HepG2 (cell line): ENCODE measurements around the gene TMEM185B. TPM values are rescaled to one million over a fixed set of nuclear protein-coding genes. Genes with fewer than 3 reads are reported as not detected.
A peak's percentile ranks its signal among the peaks of the same experiment; 100 is the strongest.

Experiments used
- ARNT ChIP-seq: fragments of 450-650 bp; IDR thresholded peaks from 2 replicates; pipeline ENCODE4 v1.6.1; 2017
- BCL6 ChIP-seq: IDR thresholded peaks from 2 replicates; pipeline ENCODE4 v1.6.1; 2016; ENCODE audit warnings: missing genetic modification reagents, missing compliant biosample characterization
- CAMTA2 ChIP-seq: sonication (generic); formaldehyde crosslinking; IDR thresholded peaks from 2 replicates; pipeline ENCODE4 v1.4.0; 2020; ENCODE audit warnings: mild to moderate bottlenecking, missing genetic modification reagents, borderline replicate concordance
- CBX2 ChIP-seq, 2 experiments: fragments of 200-600 bp in 1 of 2; sonication (generic); formaldehyde crosslinking in 1 of 2; IDR thresholded peaks; 2 replicates each; pipeline versions ENCODE4 v1.7.0 to v1.8.1; 2018 to 2022; ENCODE audit warnings: low read depth in 2 of 2, low read length in 1 of 2, mild to moderate bottlenecking in 1 of 2, missing genetic modification reagents in 1 of 2
- GATA4 ChIP-seq: sonication (generic); IDR thresholded peaks from 2 replicates; pipeline ENCODE4 v1.6.1; 2016; ENCODE audit warnings: antibody characterized with exemption, low read depth, borderline replicate concordance
- GPBP1L1 ChIP-seq: sonication (generic); formaldehyde crosslinking; IDR thresholded peaks from 2 replicates; pipeline ENCODE4 v1.5.0; 2020; ENCODE audit warnings: mild to moderate bottlenecking, missing genetic modification reagents
- HMGXB3 ChIP-seq: sonication (generic); formaldehyde crosslinking; IDR thresholded peaks from 2 replicates; pipeline ENCODE4 v1.4.0; 2020; ENCODE audit warnings: missing genetic modification reagents, borderline replicate concordance
- HOXA3 ChIP-seq: sonication (generic); formaldehyde crosslinking; IDR thresholded peaks from 2 replicates; pipeline ENCODE4 v1.5.0; 2020; ENCODE audit warnings: missing genetic modification reagents
- JUNB ChIP-seq: sonication (generic); formaldehyde crosslinking; IDR thresholded peaks from 2 replicates; pipeline ENCODE4 v1.8.0; 2022; ENCODE audit warnings: missing genetic modification reagents, mild to moderate bottlenecking, borderline replicate concordance
- KAT2B ChIP-seq: fragments of 150-350 bp; IDR thresholded peaks from 2 replicates; pipeline ENCODE4 v1.6.1; 2014; ENCODE audit warnings: low read depth, low read length, borderline replicate concordance
- MED1 ChIP-seq: sonication (generic); formaldehyde crosslinking; IDR thresholded peaks from 2 replicates; pipeline ENCODE4 v1.4.0; 2020; ENCODE audit warnings: missing genetic modification reagents
- MED8 ChIP-seq: sonication (generic); formaldehyde crosslinking; IDR thresholded peaks from 2 replicates; pipeline ENCODE4 v1.8.1; 2023; ENCODE audit warnings: mild to moderate bottlenecking, missing genetic modification reagents; ENCODE audit not compliant: insufficient replicate concordance
- NCOA2 ChIP-seq: sonication (generic); formaldehyde crosslinking; IDR thresholded peaks from 2 replicates; pipeline ENCODE4 v1.8.0; 2022; ENCODE audit warnings: inconsistent platforms
- RELA ChIP-seq: sonication (generic); formaldehyde crosslinking; IDR thresholded peaks from 2 replicates; pipeline ENCODE4 v1.4.0; 2020; ENCODE audit warnings: missing genetic modification reagents
- THAP7 ChIP-seq: sonication (generic); formaldehyde crosslinking; IDR thresholded peaks from 2 replicates; pipeline ENCODE4 v1.8.1; 2023; ENCODE audit warnings: mild to moderate bottlenecking, missing genetic modification reagents
- WIZ ChIP-seq: sonication (generic); formaldehyde crosslinking; IDR thresholded peaks from 2 replicates; pipeline ENCODE4 v1.5.1; 2020; ENCODE audit warnings: mild to moderate bottlenecking, missing genetic modification reagents
- ZIK1 ChIP-seq: sonication (generic); formaldehyde crosslinking; IDR thresholded peaks from 2 replicates; pipeline ENCODE4 v1.5.0; 2020; ENCODE audit warnings: mild to moderate bottlenecking, low read depth, missing genetic modification reagents, borderline replicate concordance
- ZNF367 ChIP-seq: sonication (generic); formaldehyde crosslinking; IDR thresholded peaks from 2 replicates; pipeline ENCODE4 v1.4.0; 2020; ENCODE audit warnings: missing genetic modification reagents, borderline replicate concordance
- ZNF615 ChIP-seq: sonication (generic); formaldehyde crosslinking; IDR thresholded peaks from 2 replicates; pipeline ENCODE4 v1.5.0; 2020; ENCODE audit warnings: mild to moderate bottlenecking, missing genetic modification reagents, borderline replicate concordance
- ZNF652 ChIP-seq: IDR thresholded peaks from 2 replicates; pipeline ENCODE4 v1.6.1; 2016; ENCODE audit warnings: low read depth, borderline replicate concordance
- ZNF746 ChIP-seq: sonication (generic); formaldehyde crosslinking; IDR thresholded peaks from 2 replicates; pipeline ENCODE4 v1.8.0; 2022; ENCODE audit warnings: mild to moderate bottlenecking, missing genetic modification reagents
- polyA plus RNA-seq, 8 experiments: library from polyadenylated mRNA; depleted of rRNA in 3 of 8; stranded (reverse) in 7 of 8; unstranded in 1 of 8; fragments of >200 nt; fragmentation: Illumina TruSeq in 4 of 8; extraction: Trizol in 4 of 8; gene quantifications; 2 replicates each; pipeline versions ENCODE4 v1.2.1 to v1.2.3, GENCODE V29; 2011 to 2016; ENCODE audit warnings: low read depth in 4 of 8, missing spikeins in 1 of 8, mixed read lengths in 1 of 8; ENCODE audit not compliant: insufficient read depth in 1 of 8
- total RNA-seq, 5 experiments: library from RNA; depleted of rRNA; stranded (reverse); fragments of >200 nt; fragmentation: Illumina TruSeq; extraction: Trizol; gene quantifications; 2 replicates each; pipeline ENCODE4 v1.2.3, GENCODE V29; 2016; ENCODE audit warnings: low read depth in 1 of 5
- TF ChIP-seq, protein P1 (sequence below): sonication (generic); formaldehyde crosslinking; IDR thresholded peaks from 2 replicates; pipeline ENCODE4 v1.5.0; 2020; ENCODE audit warnings: missing genetic modification reagents

TMEM185B gene
- total and polyA plus RNA-seq, 2 of the 13 experiments (the other 11 are each of a cell fraction or from before 2014, with no cell fraction given): 5.6 to 7.0 TPM

GRCh38 chr2:120253021-120253882, 30.1 kb upstream of the TMEM185B start (continued):
- no peak for TF ChIP-seq ARNT
- TF ChIP-seq MED8 (CRISPR knock-in tag): no peak
- no peak for TF ChIP-seq GATA4
- peak; percentile 78 for TF ChIP-seq THAP7 (CRISPR knock-in tag)
- no peak for TF ChIP-seq ZNF615
- no peak for TF ChIP-seq RELA (CRISPR knock-in tag)
- TF ChIP-seq BCL6: no peak
- TF ChIP-seq ZNF367 (CRISPR knock-in tag): no peak
- no peak for TF ChIP-seq CBX2 (IDR thresholded peaks at IDR 0.05; ENCODE audit: low read depth, low read length)
- no peak; the same call in 1 of the 2 replicates for TF ChIP-seq CBX2 (CRISPR knock-in tag; IDR thresholded peaks at IDR 0.05; ENCODE audit: low read depth)
- TF ChIP-seq KAT2B: no peak
- TF ChIP-seq ZIK1: no peak
- TF ChIP-seq, protein P1, sequence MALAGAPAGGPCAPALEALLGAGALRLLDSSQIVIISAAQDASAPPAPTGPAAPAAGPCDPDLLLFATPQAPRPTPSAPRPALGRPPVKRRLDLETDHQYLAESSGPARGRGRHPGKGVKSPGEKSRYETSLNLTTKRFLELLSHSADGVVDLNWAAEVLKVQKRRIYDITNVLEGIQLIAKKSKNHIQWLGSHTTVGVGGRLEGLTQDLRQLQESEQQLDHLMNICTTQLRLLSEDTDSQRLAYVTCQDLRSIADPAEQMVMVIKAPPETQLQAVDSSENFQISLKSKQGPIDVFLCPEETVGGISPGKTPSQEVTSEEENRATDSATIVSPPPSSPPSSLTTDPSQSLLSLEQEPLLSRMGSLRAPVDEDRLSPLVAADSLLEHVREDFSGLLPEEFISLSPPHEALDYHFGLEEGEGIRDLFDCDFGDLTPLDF (CRISPR knock-in tag): no peak
- peak; percentile 79; the same call in 1 of the 2 replicates for TF ChIP-seq HMGXB3 (CRISPR knock-in tag)
- TF ChIP-seq MED1 (CRISPR knock-in tag): no peak
- 0 out of 2 replicates have a peak, but pooled peaks have one; percentile 56 for TF ChIP-seq CAMTA2
- TF ChIP-seq JUNB (CRISPR knock-in tag): no peak
- 0 out of 2 replicates have a peak, but pooled peaks have one; percentile 22 for TF ChIP-seq WIZ (CRISPR knock-in tag)
- TF ChIP-seq GPBP1L1 (CRISPR knock-in tag): no peak
- 0 out of 2 replicates have a peak, but pooled peaks have one; percentile 8 for TF ChIP-seq NCOA2 (CRISPR knock-in tag)
- TF ChIP-seq ZNF652 (CRISPR knock-in tag): no peak
- TF ChIP-seq ZNF746 (CRISPR knock-in tag): peak; percentile 82
- TF ChIP-seq HOXA3 (CRISPR knock-in tag): 0 out of 2 replicates have a peak, but pooled peaks have one; percentile 12
